K562 (cell line): ENCODE data around the gene SUPT20H. TPM values are rescaled to one million over a fixed set of nuclear protein-coding genes. Genes with fewer than 3 reads are reported as not detected.

Source experiments
- AFF1 ChIP-seq, 2 experiments: fragments of 450-650 bp; IDR thresholded peaks; 2 replicates each; pipeline ENCODE4 v1.6.1; 2018; ENCODE audit warnings: mild to moderate bottlenecking in 2 of 2, low read depth in 1 of 2; ENCODE audit not compliant: partially characterized antibody in 2 of 2
- EHMT2 ChIP-seq: fragments of 450-650 bp; IDR thresholded peaks from 2 replicates; pipeline ENCODE4 v1.6.1; 2018; ENCODE audit warnings: antibody characterized with exemption
- ELF1 ChIP-seq: fragments of 200-800 bp; sonication (Bioruptor generic); IDR thresholded peaks from 2 replicates; pipeline ENCODE4 v1.6.1; 2016; ENCODE audit warnings: missing genetic modification characterization, missing compliant biosample characterization
- FOXA3 ChIP-seq, 2 experiments: fragments of 450-650 bp in 1 of 2; sonication (generic) in 1 of 2; formaldehyde crosslinking; IDR thresholded peaks in 1 of 2; conservative IDR thresholded peaks in 1 of 2; 2 replicates each; pipeline versions ENCODE4 v1.4.0 to v1.8.0; 2020 to 2022; ENCODE audit warnings: mild to moderate bottlenecking in 2 of 2, missing genetic modification reagents in 1 of 2
- KLF16 ChIP-seq: IDR thresholded peaks from 2 replicates; pipeline ENCODE4 v1.6.1; 2016; ENCODE audit warnings: antibody characterized with exemption
- NRF1 ChIP-seq, 2 experiments: fragments of 450-650 bp; IDR thresholded peaks in 1 of 2; conservative IDR thresholded peaks in 1 of 2; 2 replicates each; pipeline ENCODE4 v1.6.1; 2014; ENCODE audit warnings: mild to moderate bottlenecking in 2 of 2
- PRDM10 ChIP-seq: fragments of 450-650 bp; IDR thresholded peaks from 2 replicates; pipeline ENCODE4 v1.6.1; 2018; ENCODE audit not compliant: partially characterized antibody
- RREB1 ChIP-seq: fragments of 250-450 bp; sonication (Bioruptor Pico); IDR thresholded peaks from 2 replicates; pipeline ENCODE4 v1.4.0; 2020
- ZBTB11 ChIP-seq, 3 experiments: fragments of 200-800 bp in 1 of 3; fragments of 250-450 bp in 1 of 3; fragments of 450-650 bp in 1 of 3; sonication (Bioruptor Pico) in 1 of 3; sonication (Bioruptor generic) in 1 of 3; formaldehyde crosslinking in 1 of 3; IDR thresholded peaks; 2 replicates each; pipeline versions ENCODE4 v1.6.1 to v1.8.0; 2016 to 2022; ENCODE audit warnings: mild to moderate bottlenecking in 2 of 3, missing genetic modification characterization in 2 of 3, missing compliant biosample characterization in 1 of 3, moderate library complexity in 1 of 3
- ZNF12 ChIP-seq: sonication (generic); formaldehyde crosslinking; IDR thresholded peaks from 2 replicates; pipeline ENCODE4 v1.4.0; 2020; ENCODE audit warnings: mild to moderate bottlenecking, missing genetic modification reagents
- polyA plus RNA-seq, 8 experiments: library from polyadenylated mRNA; depleted of rRNA in 4 of 8; stranded (reverse) in 5 of 8; unstranded in 3 of 8; fragments of >200 nt; fragmentation: Nextera tagmentation in 2 of 8; fragmentation: Illumina TruSeq in 1 of 8; extraction: Ambion mirVana in 2 of 8; extraction: Trizol in 1 of 8; gene quantifications; 2 replicates each; pipeline versions ENCODE4 v1.2.1 to v1.2.3, GENCODE V29; 2011 to 2014; ENCODE audit warnings: inconsistent platforms in 1 of 8, missing spikeins in 1 of 8
- total RNA-seq, 7 experiments: library from RNA; depleted of rRNA in 6 of 7; stranded (reverse); fragments of >200 nt in 6 of 7; fragmentation: Illumina TruSeq in 2 of 7; extraction: Trizol in 2 of 7; gene quantifications; 2 replicates each; pipeline versions ENCODE4 v1.2.1 to v1.2.3, GENCODE V29; 2011 to 2021; ENCODE audit warnings: low replicate concordance in 1 of 7

SUPT20H gene
- total and polyA plus RNA-seq, 9 of the 15 experiments (the other 6 are each of a cell fraction or from before 2014, with no cell fraction given), result 11.4 to 71.8 (median 31.7) TPM

- TF ChIP-seq ZBTB11 (CRISPR knock-in tag; IDR thresholded peaks at IDR 0.05) (0 out of 6 replicates have a peak, but pooled peaks of 1 of the 3 experiments have one; percentile 68), EHMT2 (no peak), FOXA3 (CRISPR knock-in tag; conservative IDR thresholded peaks at IDR 0.05 in 1 of 2, IDR thresholded peaks at IDR 0.05 in 1 of 2) (no peak), PRDM10 (peak; percentile 44), RREB1 (no peak), KLF16 (no peak), ELF1 (tag) (no peak), AFF1 (IDR thresholded peaks at IDR 0.05; ENCODE audit: low read depth in 1 of 2, partially characterized antibody in 2 of 2) (no peak), ZNF12 (CRISPR knock-in tag) (no peak), NRF1 (conservative IDR thresholded peaks at IDR 0.05 in 1 of 2, IDR thresholded peaks at IDR 0.05 in 1 of 2) (peak; percentile 59 to 64)
Measured at GRCh38 chr13:37059848-37060192, 332 bp upstream of the SUPT20H start (continued).
